ENCODE measurements around the gene PTK7. TPM values are rescaled to one million over a fixed set of nuclear protein-coding genes. Genes with fewer than 3 reads are reported as not detected.

Gene PTK7
- total RNA-seq, 2 donors from 2014 or later = 2.9 to 4.7 TPM

DNA sequence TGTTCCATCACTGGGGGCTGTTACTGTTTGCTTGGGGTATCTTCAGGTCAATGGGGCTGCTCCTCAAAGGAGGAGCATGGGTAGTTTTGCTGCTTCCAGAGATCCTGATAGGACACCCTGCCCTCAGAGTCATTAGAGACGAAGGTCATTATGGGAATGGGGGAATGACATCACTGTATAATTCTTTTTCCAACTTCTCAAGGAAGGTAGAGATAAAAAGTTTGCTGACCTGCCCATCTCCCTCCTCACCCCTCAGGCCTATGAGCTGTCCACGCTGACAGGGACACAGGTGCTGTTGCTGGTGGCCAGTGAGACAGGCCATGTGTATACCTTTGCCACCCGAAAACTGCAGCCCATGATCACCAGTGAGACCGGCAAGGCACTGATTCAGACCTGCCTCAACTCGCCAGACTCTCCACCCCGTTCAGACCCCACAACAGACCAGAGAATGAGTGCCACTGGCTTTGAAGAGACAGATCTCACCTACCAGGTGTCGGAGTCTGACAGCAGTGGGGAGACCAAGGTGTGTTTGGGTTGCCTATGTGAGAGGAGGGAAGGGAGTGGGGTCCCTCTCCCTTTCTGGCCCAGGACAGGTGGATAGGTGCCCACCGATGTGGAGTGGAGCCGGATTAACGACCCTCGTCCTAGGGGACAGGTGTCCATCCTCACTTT is 97.6 kb downstream of the PTK7 start:
- H3K9me3 Mint-ChIP-seq = no peaks in the 10 kb centered on the region
- DNase-seq (ENCODE audit: low spot score in 2 of 2) (no peak), ATAC-seq (no peak)
- peak overlapping the region; percentile 88 for H3K27ac Mint-ChIP-seq
- peaks cover 22 to 35% of the 10 kb centered on the region in 2 donors for H3K36me3 Mint-ChIP-seq

DNA sequence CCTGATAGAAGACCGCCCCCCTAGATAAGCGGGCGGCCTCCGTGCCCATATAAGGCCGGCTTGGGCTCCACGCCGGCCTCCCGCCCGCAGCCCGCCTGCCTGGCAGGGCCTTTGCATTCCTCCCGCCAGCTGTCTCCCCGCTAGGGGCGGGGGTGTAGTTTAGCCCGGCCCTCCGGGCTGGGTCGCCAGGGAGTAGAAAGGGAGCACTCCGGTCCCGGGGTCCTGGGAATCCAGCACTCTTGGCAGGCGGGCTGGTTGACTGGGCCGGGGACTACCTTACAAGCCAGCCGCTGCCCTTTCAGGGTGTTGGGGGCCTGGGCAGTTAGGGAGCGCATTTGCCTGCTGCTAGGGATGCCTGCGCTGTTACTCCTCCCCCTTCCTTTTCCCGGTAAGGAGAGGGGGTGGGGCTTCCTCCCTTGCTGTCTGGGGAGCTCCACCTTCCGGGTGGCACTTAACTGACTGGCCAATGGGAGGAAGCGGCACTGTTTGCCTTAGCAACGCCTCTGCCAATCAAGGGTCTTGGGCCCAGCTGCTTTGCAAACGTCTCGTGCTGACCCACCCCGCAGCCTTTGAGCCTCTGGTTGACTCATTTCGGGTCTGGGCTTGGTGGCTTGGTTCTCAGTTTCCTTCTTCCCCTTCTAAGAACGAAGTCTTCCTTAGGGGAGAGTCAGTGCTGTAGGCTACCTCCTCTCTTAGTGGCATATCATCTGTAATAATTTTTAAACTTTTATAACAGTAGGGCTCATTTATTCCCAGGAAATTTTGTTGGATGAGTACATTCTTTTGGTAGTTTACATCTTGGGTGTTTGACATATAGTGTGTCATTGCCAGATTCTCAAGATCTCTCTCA is 98.4 kb downstream of the PTK7 start:
- H3K36me3 Mint-ChIP-seq = peaks cover 22 to 35% of the 10 kb centered on the region in 2 donors
- ATAC-seq = peak; percentile 79 to 80
- H3K9me3 Mint-ChIP-seq = no peaks in the 10 kb centered on the region
- peak; percentile 91 to 97 for DNase-seq (ENCODE audit: low spot score in 2 of 2)
- peak overlapping the region; percentile 88 to 92 for H3K27ac Mint-ChIP-seq

GRCh38 chr6:43175676-43176422 is 99.7 kb downstream of the PTK7 start:
- Mint-ChIP-seq H3K36me3 (peaks cover 22 to 29% of the 10 kb centered on the region in 2 donors), H3K9me3 (no peaks in the 10 kb centered on the region)
- ATAC-seq = no peak

DNA sequence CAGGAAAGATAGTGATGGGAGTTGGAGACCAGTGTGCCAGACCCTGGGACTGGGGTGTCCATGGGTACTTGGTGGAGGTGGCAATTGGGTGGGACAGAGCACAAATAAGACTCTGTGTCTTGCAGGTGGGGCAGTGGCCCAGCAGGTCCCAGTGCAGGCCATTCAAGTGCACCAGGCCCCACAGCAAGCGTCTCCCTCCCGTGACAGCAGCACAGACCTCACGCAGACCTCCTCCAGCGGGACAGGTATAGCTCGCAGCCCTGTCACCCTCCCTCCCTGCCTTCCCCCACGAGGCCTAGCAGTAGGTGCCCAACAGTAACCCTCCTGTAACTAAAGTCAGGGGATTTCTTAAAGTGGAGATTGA is 100.3 kb downstream of the PTK7 start:
- Mint-ChIP-seq H3K9me3 (no peaks in the 10 kb centered on the region), H3K36me3 (peaks cover 22 to 26% of the 10 kb centered on the region in 2 donors), H3K27ac (peak overlapping the region; percentile 88 to 92)
- ATAC-seq = no peak
- DNase-seq (ENCODE audit: low spot score in 2 of 2) = no peak

More at GRCh38 chr6:43175676-43176422, 99.7 kb downstream of the PTK7 start:
- no peak for DNase-seq (ENCODE audit: low spot score in 2 of 2)
- H3K27ac Mint-ChIP-seq = peak overlapping the region; percentile 88 to 92

GRCh38 chr6:43178150-43178549 is 102.0 kb downstream of the PTK7 start:
- Mint-ChIP-seq H3K9me3 (no peaks in the 10 kb centered on the region), H3K27ac (peak overlapping the region in 1 of 2 donors; percentile 34), H3K36me3 (peaks cover 13 to 23% of the 10 kb centered on the region in 2 donors)
- ATAC-seq = no peak
- no peak for DNase-seq (ENCODE audit: low spot score in 2 of 2)

GRCh38 chr6:43178951-43179830 is 103.1 kb downstream of the PTK7 start:
- ATAC-seq = no peak
- H3K9me3 Mint-ChIP-seq = no peaks in the 10 kb centered on the region
- H3K36me3 Mint-ChIP-seq = peaks cover 12 to 26% of the 10 kb centered on the region in 2 donors
- no peak overlapping the region for H3K27ac Mint-ChIP-seq
- DNase-seq (ENCODE audit: low spot score in 2 of 2) = no peak

DNA sequence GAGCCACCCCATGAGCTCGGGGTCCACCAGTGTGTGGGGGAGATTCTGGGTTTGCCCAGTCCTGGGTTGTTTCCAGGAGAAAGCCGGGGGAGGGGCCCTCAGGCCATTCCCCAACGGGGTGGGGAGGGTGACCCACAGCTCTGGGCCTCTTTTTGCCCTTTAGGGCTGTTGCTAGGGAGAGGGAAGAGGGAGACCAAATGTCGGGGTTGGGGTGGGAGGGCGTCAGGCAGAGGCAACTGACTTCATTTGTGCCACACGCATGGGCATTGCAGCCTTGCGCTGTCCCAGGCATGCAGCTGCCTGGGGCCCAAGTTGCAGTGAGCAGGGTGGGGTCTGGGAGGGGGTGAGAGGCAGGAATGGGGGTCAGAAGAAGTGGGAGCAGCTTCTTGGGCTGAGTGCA is 103.9 kb downstream of the PTK7 start:
- H3K36me3 Mint-ChIP-seq = peaks cover 8 to 22% of the 10 kb centered on the region in 2 donors
- no peaks in the 10 kb centered on the region for H3K9me3 Mint-ChIP-seq
- no peak for DNase-seq (ENCODE audit: low spot score in 2 of 2)
- ATAC-seq = no peak
- no peak overlapping the region for H3K27ac Mint-ChIP-seq

- Mint-ChIP-seq H3K36me3 (peaks cover 6 to 19% of the 10 kb centered on the region in 2 donors), H3K9me3 (no peaks in the 10 kb centered on the region), H3K27ac (peak overlapping the region; percentile 82 to 91)
- ATAC-seq = no peak
- no peak for DNase-seq (ENCODE audit: low spot score in 2 of 2)
These were observed 104.9 kb downstream of the PTK7 start for GRCh38 chr6:43180985-43181384.

GRCh38 chr6:43181621-43181941 is 105.5 kb downstream of the PTK7 start:
- no peak for DNase-seq (ENCODE audit: low spot score in 2 of 2)
- no peak for ATAC-seq
- peaks cover 0 to 13% of the 10 kb centered on the region in 2 donors for H3K36me3 Mint-ChIP-seq
- no peaks in the 10 kb centered on the region for H3K9me3 Mint-ChIP-seq
- peak overlapping the region; percentile 82 to 91 for H3K27ac Mint-ChIP-seq

GRCh38 chr6:43181942-43182860 is 106.1 kb downstream of the PTK7 start, which contains the start of gene CUL9:
Gene CUL9, plus strand, starts transcription at chr6:43182196. Its CDS starts 2,115 bp downstream, at chr6:43184311.
- peaks cover 0 to 12% of the 10 kb centered on the region in 2 donors for H3K36me3 Mint-ChIP-seq
- H3K27ac Mint-ChIP-seq = peak within 1 kb of the TSS; percentile 91 to 93
- no peaks in the 10 kb centered on the region for H3K9me3 Mint-ChIP-seq
- peak; percentile 81 to 83 for DNase-seq (ENCODE audit: low spot score in 2 of 2)
- peak; percentile 98 for ATAC-seq

- Mint-ChIP-seq H3K36me3 (peaks cover 0 to 12% of the 10 kb centered on the region in 2 donors), H3K9me3 (no peaks in the 10 kb centered on the region), H3K27ac (peak overlapping the region; percentile 91 to 93)
- ATAC-seq (no peak), DNase-seq (ENCODE audit: low spot score in 2 of 2) (no peak)
These were observed 107.3 kb downstream of the PTK7 start for GRCh38 chr6:43183441-43183840.

DNA sequence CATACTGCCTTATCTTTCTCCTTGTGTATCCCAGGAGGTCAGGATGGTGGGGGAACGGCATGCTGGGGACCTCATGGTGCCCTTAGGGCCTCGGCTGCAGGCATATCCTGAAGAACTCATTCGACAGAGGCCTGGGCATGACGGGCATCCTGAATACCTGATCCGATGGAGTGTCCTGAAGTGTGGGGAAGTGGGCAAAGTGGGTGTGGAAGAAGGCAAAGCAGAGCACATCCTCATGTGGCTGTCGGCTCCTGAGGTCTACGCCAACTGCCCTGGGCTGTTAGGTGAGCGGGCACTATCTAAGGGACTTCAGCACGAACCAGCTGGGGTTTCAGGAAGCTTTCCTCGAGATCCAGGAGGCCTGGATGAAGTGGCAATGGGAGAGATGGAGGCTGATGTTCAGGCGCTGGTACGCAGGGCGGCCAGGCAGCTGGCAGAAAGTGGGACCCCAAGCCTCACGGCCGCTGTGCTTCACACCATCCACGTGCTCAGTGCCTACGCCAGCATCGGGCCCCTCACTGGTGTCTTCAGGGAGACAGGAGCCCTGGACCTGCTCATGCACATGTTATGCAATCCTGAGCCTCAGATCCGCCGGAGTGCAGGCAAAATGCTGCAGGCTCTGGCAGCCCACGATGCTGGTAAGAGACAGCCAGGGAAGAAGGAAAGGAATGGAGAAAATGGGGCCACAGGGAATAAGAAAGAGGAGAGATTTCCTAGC is 108.3 kb downstream of the PTK7 start:
- Mint-ChIP-seq H3K36me3 (peaks cover 0 to 12% of the 10 kb centered on the region in 2 donors), H3K9me3 (no peaks in the 10 kb centered on the region), H3K27ac (peak overlapping the region; percentile 77 to 91)
- no peak for ATAC-seq
- DNase-seq (ENCODE audit: low spot score in 2 of 2) = no peak

DNA sequence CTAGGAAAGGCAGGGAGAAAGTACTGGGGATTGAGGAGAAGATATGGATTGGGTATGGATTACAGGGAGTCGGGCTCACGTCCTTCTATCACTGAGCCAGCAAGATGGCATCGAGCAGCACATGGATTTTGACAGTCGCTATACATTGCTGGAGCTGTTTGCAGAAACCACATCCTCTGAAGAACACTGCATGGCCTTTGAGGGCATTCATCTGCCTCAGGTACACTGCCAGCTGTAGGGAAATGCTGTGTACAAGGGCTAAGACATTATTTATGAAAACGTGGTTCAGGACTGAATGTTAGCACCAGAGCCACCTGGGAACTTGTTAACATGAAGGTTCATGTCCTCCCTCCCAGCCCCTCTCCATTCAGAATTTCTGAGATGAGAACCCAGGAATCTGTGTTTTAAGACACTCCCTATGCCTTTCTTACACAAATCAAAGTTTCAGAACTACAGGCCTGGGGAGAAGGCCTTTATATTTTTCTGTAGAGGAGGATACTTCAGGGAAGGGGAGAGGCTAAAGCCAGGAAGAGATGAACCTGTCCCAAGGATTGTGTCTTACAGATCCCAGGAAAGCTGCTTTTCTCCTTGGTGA is 109.4 kb downstream of the PTK7 start:
- no peaks in the 10 kb centered on the region for H3K9me3 Mint-ChIP-seq
- ATAC-seq (no peak), DNase-seq (ENCODE audit: low spot score in 2 of 2) (no peak)
- H3K27ac Mint-ChIP-seq = peak overlapping the region; percentile 53 to 91
- H3K36me3 Mint-ChIP-seq = peaks cover 0 to 12% of the 10 kb centered on the region in 2 donors

DNA sequence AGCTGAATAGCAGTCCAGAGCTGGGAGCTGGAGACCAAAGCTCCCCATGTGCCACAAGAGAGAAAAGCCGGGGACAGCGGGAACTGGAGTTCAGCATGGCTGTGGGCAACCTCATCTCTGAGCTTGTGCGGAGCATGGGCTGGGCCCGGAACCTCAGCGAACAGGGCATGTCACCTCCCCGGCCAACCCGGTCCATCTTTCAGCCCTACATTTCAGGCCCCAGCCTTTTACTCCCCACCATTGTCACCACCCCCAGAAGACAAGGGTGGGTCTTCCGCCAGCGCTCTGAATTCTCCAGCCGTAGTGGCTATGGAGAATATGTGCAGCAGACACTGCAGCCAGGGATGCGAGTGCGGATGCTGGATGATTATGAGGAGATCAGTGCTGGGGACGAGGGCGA is 109.9 kb downstream of the PTK7 start:
- DNase-seq (ENCODE audit: low spot score in 2 of 2) (no peak), ATAC-seq (no peak)
- no peaks in the 10 kb centered on the region for H3K9me3 Mint-ChIP-seq
- H3K27ac Mint-ChIP-seq = peak overlapping the region in 1 of 2 donors; percentile 91
- peaks cover 0 to 12% of the 10 kb centered on the region in 2 donors for H3K36me3 Mint-ChIP-seq

Data from activated naive CD4-positive, alpha-beta T cell treated with anti-CD3 and anti-CD28 coated beads, Interleukin-2, amount 50 U/mL, for 72 hours (primary cell).